Urinary bladder (tissue), 4 donors: ENCODE measurements around the gene KRT2. TPM values are rescaled to one million over a fixed set of nuclear protein-coding genes. Genes with fewer than 3 reads are reported as not detected.
"Not testable (repeated sequence)": the region's sequence is repeated elsewhere in the genome, so short reads cannot be mapped to it uniquely, and the experiment has no call there.

Experiments used
- DNase-seq: peaks from one replicate; pipeline ENCODE4 v3.0.0-alpha.2; 2015; ENCODE audit errors: extremely low spot score
- H3K27ac ChIP-seq: one replicate; pipeline ENCODE4 v1.5.1; 2013; ENCODE audit warnings: low read depth, mild to moderate bottlenecking, moderate library complexity
- H3K36me3 ChIP-seq: one replicate; pipeline ENCODE4 v1.6.1; 2013; ENCODE audit warnings: mild to moderate bottlenecking, moderate library complexity; ENCODE audit not compliant: insufficient read depth
- H3K4me1 ChIP-seq: one replicate; pipeline ENCODE4 v1.6.1; 2013; ENCODE audit warnings: mild to moderate bottlenecking, moderate library complexity; ENCODE audit not compliant: insufficient read depth
- H3K4me3 ChIP-seq: one replicate; pipeline ENCODE4 v1.5.1; 2013; ENCODE audit warnings: low read depth, low read length
- WGBS: extraction: QIAGEN DNeasy Blood & Tissue Kit; methylation state at CpG from one replicate; pipeline ENCODE4 v1.1.7; 2013; 5-methylcytosine and 5-hydroxymethylcytosine counted together
- polyA plus RNA-seq: library from polyadenylated mRNA; stranded (reverse); fragments of 200-250 nt; gene quantifications from one replicate; pipeline ENCODE4 v1.2.3, GENCODE V29; 2013
- total RNA-seq: library from RNA; depleted of rRNA; stranded (reverse); fragments of >200 nt; gene quantifications from one replicate; pipeline ENCODE4 v1.2.3, GENCODE V29; 2014
- donor health status: healthy with polysubstance abuse.
- donor health status: healthy.

The KRT2 gene
- total and polyA plus RNA-seq, 2 donors: not detected

DNA sequence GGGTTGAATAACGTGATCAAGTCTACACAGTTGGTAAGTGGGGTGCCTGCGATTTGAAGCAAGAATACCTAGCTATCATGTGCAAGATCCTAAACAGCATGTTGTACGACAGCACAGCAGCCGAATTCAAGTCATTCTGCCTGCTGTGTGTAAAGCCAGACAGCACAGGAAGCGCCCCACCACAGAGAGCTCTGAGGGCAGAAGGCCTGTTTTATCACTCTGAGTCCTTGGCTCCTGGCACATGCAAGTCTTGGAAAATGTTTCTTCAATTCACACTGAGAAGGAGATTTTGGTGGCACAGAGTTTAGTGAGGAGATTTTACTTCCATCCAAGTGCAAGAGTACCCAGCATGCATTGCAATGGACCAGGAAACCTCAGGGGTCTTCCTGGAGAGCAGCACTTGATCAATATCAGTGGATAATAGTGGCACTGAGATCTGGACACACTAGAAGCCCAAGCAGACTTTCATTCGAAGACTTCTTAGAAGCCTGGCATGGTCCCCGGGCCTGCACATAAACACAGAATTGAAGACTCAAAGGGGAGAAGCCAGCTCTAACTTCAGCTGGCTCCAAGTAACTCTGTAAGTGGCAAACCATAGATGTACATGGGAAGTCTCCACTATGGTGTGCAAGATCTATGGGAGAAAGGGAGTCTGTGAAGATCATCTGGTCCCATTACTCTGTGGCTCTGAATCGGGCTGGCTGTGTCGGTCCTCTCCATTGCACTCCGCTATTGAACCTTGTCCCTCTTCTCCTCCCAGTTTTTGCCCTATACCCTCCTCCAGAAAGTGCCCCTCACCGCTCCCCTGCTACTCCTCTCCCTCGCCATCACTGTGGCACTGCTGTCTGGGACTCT lies 29.7 kb upstream of the KRT2 start:
- H3K36me3 ChIP-seq: no peaks in the 10 kb centered on the region
- DNase-seq: no peak
- WGBS: 76% methylated on average over 12 of the region's 12 CpGs
- no peaks in the 10 kb centered on the region for H3K4me1 ChIP-seq
- H3K4me3 ChIP-seq: no peak overlapping the region
- no peak overlapping the region for H3K27ac ChIP-seq

DNA sequence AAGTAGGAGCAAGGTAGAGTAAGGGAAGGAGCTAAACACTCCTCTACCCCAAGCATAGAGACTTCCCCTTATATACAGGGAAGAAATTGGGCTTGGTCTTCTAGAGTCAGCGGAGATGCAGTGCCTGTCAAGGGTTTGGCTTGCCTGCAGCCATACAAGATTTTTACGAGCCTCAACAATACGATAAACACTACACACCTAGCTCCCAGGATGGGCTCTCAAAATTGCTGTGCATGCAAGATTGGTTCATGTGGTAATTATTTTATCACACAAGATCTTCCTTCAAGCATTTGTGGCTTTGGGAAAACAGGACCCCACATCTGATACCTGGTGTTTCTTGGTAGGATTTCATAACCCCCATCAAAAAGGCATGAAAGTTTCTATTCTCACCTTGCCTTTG lies 28.4 kb upstream of the KRT2 start, which contains the start of gene KRT1:
Gene KRT1, minus strand, starts transcription at position 45 of the 400 bp plus-strand sequence. CDS start 59 bp downstream, outside the sequence.
- no peaks in the 10 kb centered on the region for H3K36me3 ChIP-seq
- DNase-seq: no peak
- H3K27ac ChIP-seq: no peak within 1 kb of the TSS
- no peak within 1 kb of the TSS for H3K4me3 ChIP-seq
- no peaks in the 10 kb centered on the region for H3K4me1 ChIP-seq
- whole genome bisulfite sequencing: 77% methylated on average over 3 of the region's 3 CpGs

GRCh38 chr12:52679875-52680274 lies 27.9 kb upstream of the KRT2 start:
- DNase-seq: no peak
- no peaks in the 10 kb centered on the region for H3K36me3 ChIP-seq
- no peak overlapping the region for H3K4me3 ChIP-seq
- H3K4me1 ChIP-seq: no peaks in the 10 kb centered on the region
- 95% methylated on average over 5 of the region's 5 CpGs for WGBS
- no peak overlapping the region for H3K27ac ChIP-seq

GRCh38 chr12:52677671-52678070 lies 25.7 kb upstream of the KRT2 start:
- Histone ChIP-seq H3K27ac (no peak overlapping the region), H3K36me3 (no peaks in the 10 kb centered on the region), H3K4me1 (no peaks in the 10 kb centered on the region), H3K4me3 (no peak overlapping the region)
- DNase-seq: no peak
- WGBS: 89% methylated on average over 1 of the region's 1 CpG

GRCh38 chr12:52677126-52677525 lies 25.1 kb upstream of the KRT2 start:
- H3K4me1 ChIP-seq: no peaks in the 10 kb centered on the region
- no peak overlapping the region for H3K4me3 ChIP-seq
- no peaks in the 10 kb centered on the region for H3K36me3 ChIP-seq
- H3K27ac ChIP-seq: no peak overlapping the region
- WGBS: 92% methylated on average over 5 of the region's 5 CpGs
- no peak for DNase-seq

GRCh38 chr12:52676163-52676562 lies 24.2 kb upstream of the KRT2 start:
- H3K36me3 ChIP-seq: no peaks in the 10 kb centered on the region
- 91% methylated on average over 7 of the region's 7 CpGs for WGBS
- H3K4me3 ChIP-seq: no peak overlapping the region
- DNase-seq: no peak
- H3K27ac ChIP-seq: no peak overlapping the region
- H3K4me1 ChIP-seq: no peaks in the 10 kb centered on the region

DNA sequence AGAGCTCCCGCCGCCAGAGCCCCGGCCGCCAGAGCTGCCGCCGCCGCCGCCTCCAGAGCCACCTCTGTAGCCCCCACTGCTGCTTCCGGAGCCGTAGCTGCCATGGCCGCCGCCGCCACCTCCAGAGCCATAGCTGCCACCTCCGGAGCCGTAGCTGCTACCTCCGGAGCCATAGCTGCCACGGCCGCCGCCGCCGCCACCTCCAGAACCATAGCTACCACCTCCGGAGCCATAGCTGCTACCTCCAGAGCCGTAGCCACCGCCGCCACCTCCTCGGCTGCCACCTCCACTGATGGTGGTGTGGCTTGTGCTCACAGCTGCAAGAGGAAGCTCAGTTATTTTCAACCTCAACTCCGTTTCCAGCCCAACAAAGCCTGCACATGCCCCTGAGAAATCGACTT lies 23.3 kb upstream of the KRT2 start:
- no peaks in the 10 kb centered on the region for H3K4me1 ChIP-seq
- H3K4me3 ChIP-seq: no peak overlapping the region
- H3K27ac ChIP-seq: no peak overlapping the region
- no peaks in the 10 kb centered on the region for H3K36me3 ChIP-seq
- WGBS: 94% methylated on average over 28 of the region's 28 CpGs
- no peak for DNase-seq

DNA sequence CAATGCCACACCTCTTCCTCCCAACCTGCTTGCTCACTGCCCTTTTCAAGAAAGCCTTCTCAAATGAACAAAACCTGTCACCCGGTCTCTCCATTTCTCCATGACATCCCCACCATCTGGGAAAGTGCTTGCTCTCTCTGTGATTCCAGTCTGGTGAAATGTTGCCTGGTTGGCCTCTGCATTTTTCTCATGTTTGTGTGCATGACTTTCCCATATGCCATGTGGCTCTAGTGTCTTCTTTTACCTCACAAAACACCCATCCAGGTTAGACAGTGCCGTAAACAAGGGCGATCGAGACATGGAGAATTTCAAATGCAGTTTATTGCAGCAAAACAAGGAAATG lies 22.4 kb upstream of the KRT2 start:
- no peaks in the 10 kb centered on the region for H3K36me3 ChIP-seq
- H3K27ac ChIP-seq: no peak overlapping the region
- WGBS: 91% methylated on average over 4 of the region's 4 CpGs
- no peaks in the 10 kb centered on the region for H3K4me1 ChIP-seq
- no peak overlapping the region for H3K4me3 ChIP-seq
- DNase-seq: no peak

- DNase-seq: no peak
- 75% methylated on average over 3 of the region's 3 CpGs for WGBS
- no peak overlapping the region for H3K27ac ChIP-seq
- no peaks in the 10 kb centered on the region for H3K4me1 ChIP-seq
- H3K4me3 ChIP-seq: no peak overlapping the region
- no peaks in the 10 kb centered on the region for H3K36me3 ChIP-seq
Measured at GRCh38 chr12:52673713-52674432, 21.9 kb upstream of the KRT2 start.

DNA sequence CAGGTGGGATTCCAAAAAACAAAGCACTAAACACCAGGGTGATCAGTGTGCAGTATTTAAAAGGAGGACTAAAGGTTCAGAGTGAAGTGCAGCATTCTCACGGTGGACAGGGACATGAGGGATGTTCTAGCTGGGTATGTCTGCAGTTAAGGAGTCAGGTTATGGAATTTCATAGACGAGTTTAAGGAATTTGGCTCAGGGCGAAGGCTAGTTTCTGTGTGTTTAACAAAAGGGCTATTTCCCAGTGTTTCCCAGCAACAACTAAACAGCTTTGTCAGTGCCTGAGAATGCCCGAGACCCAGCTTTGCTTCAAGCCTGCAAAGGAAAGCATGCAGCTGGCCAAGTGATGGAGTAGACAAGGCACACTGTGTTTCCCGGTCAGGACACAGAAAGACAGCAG lies 21.2 kb upstream of the KRT2 start:
- H3K4me1 ChIP-seq: no peaks in the 10 kb centered on the region
- H3K36me3 ChIP-seq: no peaks in the 10 kb centered on the region
- no peak overlapping the region for H3K4me3 ChIP-seq
- WGBS: 34% methylated on average over 5 of the region's 5 CpGs
- H3K27ac ChIP-seq: no peak overlapping the region
- no peak for DNase-seq

- Histone ChIP-seq H3K4me3 (no peak overlapping the region), H3K27ac (no peak overlapping the region), H3K4me1 (no peaks in the 10 kb centered on the region), H3K36me3 (no peaks in the 10 kb centered on the region)
- DNase-seq: no peak
- 67% methylated on average over 2 of the region's 2 CpGs for WGBS
Measured at GRCh38 chr12:52672321-52672933, 20.4 kb upstream of the KRT2 start.

DNA sequence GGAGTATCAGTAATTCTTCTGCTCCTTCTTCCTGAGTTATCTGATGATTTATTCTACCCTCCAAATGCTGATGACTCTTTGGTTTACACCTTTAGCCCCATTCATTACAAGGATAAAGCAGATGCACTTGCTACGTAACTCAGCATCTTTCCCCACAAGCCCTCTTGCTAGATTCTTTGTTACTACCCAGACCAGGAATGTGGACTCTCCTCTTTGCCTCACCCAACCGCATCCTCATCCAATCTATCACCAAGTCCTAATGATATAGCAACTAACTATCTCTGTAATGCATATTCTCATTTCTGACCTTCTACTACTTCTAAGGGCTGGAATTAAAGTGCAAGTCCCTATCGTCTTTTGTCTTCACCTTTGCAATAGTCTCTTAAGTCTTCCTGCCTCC lies 18.9 kb upstream of the KRT2 start:
- no peaks in the 10 kb centered on the region for H3K36me3 ChIP-seq
- DNase-seq: no peak
- WGBS: 93% methylated on average over 3 of the region's 3 CpGs
- H3K4me1 ChIP-seq: no peaks in the 10 kb centered on the region
- H3K27ac ChIP-seq: no peak overlapping the region
- no peak overlapping the region for H3K4me3 ChIP-seq

DNA sequence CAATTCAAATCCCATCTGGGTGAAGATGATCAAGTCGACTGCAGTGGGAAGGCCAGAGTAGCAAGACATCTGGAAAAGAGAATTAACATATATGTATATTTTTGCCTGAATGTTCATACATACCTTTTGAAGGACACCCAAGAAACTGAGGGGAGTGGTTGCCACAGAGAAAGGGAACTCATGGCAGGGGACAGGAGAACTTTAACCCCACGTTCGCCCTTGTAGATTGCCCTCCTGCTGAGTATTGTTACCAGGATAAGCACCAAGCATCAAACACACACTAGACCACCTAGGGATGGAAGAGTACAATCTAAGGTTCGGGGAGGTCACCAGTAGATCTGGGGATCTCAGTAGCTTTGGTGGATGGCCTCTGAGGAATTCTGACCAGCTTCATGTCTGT lies 18.5 kb upstream of the KRT2 start:
- no peak for DNase-seq
- 91% methylated on average over 4 of the region's 4 CpGs for WGBS

DNA sequence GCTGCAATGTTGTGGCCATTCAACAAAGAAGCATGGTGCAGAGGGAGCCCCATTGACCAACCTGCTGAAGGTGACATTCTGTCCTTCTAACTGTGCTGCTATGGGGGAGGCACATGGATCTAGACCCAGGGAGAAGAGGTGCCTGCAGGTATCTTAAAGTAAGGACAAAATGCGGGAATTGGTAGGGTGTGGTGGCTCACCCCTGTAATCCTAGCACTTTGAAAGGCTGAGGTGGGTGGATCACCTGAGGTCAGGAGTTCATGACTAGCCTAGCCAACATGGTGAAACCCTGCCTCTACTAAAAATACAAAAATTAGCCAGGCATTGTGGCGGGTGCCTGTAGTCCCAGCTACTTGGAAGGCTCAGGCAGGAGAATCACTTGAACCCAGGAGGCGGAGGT lies 17.9 kb upstream of the KRT2 start:
- not testable (repeated sequence) for H3K27ac ChIP-seq, H3K4me3 ChIP-seq, DNase-seq, H3K36me3 ChIP-seq, H3K4me1 ChIP-seq
- WGBS: 96% methylated on average over 3 of the region's 3 CpGs

More for the DNA sequence above, 18.5 kb upstream of the KRT2 start:
- Histone ChIP-seq H3K27ac (no peak overlapping the region), H3K4me3 (no peak overlapping the region), H3K4me1 (no peaks in the 10 kb centered on the region), H3K36me3 (no peaks in the 10 kb centered on the region)
